ENCODE data around the gene NEK1. TPM values are rescaled to one million over a fixed set of nuclear protein-coding genes. Genes with fewer than 3 reads are reported as not detected.
A peak's percentile ranks its signal among the peaks of the same experiment; 100 is the strongest.

NEK1 gene
- total and polyA plus RNA-seq, 2 of the 13 experiments (the other 11 are each of a cell fraction or from before 2014, with no cell fraction given): 2.9 to 5.4 TPM

DNA sequence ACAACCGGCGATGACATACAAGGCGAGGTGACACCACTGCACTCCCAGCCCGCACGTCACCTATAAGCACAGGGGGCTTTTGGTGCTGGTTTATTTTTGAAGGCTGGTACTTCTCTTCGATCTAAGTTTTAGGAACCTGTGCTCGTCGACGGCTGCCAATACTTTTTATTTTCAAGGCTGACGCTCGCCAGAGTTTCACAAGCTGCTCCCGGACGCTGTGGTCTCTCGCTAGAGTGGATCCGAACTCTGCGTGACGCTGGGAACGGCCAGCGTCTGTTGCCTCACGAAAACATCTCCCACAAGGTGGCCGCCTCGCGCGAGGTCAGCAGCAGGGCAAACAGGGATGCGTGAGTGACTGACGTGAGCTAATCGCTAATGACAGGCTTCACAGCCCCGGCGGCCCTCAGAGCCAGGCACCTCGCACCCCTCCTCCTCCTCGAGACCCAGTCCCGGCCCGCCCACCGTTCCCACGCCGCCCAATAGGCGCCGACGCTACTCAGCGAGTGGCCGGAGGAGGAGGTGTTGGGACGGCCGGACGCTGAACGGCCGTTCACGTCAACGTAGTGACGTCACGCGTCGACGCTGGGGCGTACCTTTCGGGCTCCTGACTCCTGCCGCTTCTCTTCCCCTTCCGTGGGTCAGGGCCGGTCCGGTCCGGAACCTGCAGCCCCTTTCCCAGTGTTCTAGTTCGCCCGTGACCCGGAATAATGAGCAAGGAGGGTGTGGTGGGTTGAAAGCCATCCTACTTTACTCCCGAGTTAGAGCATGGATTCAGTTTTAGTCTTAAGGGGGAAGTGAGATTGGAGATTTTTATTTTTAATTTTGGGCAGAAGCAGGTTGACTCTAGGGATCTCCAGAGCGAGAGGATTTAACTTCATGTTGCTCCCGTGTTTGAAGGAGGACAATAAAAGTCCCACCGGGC, 7.8 kb upstream of the NEK1 start, which contains the start of gene CLCN3 (continued):
- TF ChIP-seq, protein P1, sequence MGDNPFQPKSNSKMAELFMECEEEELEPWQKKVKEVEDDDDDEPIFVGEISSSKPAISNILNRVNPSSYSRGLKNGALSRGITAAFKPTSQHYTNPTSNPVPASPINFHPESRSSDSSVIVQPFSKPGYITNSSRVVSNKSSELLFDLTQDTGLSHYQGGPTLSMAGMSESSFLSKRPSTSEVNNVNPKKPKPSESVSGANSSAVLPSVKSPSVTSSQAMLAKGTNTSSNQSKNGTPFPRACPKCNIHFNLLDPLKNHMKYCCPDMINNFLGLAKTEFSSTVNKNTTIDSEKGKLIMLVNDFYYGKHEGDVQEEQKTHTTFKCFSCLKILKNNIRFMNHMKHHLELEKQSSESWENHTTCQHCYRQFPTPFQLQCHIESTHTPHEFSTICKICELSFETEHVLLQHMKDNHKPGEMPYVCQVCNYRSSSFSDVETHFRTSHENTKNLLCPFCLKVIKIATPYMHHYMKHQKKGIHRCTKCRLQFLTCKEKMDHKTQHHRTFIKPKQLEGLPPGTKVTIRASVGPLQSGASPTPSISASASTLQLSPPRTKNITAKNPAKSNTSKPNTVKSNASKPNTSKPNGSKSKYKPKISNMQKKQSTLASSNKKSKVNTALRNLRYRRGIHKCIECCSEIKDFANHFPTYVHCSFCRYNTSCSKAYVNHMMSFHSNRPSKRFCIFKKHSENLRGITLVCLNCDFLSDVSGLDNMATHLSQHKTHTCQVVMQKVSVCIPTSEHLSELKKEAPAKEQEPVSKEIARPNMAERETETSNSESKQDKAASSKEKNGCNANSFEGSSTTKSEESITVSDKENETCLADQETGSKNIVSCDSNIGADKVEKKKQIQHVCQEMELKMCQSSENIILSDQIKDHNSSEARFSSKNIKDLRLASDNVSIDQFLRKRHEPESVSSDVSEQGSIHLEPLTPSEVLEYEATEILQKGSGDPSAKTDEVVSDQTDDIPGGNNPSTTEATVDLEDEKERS (CRISPR knock-in tag; IDR thresholded peaks at IDR 0.05): peak; percentile 63; the same call in 1 of the 2 replicates
- TF ChIP-seq, protein P2, sequence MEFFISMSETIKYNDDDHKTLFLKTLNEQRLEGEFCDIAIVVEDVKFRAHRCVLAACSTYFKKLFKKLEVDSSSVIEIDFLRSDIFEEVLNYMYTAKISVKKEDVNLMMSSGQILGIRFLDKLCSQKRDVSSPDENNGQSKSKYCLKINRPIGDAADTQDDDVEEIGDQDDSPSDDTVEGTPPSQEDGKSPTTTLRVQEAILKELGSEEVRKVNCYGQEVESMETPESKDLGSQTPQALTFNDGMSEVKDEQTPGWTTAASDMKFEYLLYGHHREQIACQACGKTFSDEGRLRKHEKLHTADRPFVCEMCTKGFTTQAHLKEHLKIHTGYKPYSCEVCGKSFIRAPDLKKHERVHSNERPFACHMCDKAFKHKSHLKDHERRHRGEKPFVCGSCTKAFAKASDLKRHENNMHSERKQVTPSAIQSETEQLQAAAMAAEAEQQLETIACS (CRISPR knock-in tag; IDR thresholded peaks at IDR 0.05): no peak
- TF ChIP-seq ZNF207 (IDR thresholded peaks at IDR 0.05; ENCODE audit: borderline replicate concordance): no peak
- TF ChIP-seq, protein P3, sequence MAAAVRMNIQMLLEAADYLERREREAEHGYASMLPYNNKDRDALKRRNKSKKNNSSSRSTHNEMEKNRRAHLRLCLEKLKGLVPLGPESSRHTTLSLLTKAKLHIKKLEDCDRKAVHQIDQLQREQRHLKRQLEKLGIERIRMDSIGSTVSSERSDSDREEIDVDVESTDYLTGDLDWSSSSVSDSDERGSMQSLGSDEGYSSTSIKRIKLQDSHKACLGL (CRISPR knock-in tag; IDR thresholded peaks at IDR 0.05): peak; percentile 76; the same call in 1 of the 2 replicates
- TF ChIP-seq RBFOX2 (IDR thresholded peaks at IDR 0.05; ENCODE audit: low read depth, low read length): peak; percentile 82
- no peak for TF ChIP-seq ZNF329 (CRISPR knock-in tag; IDR thresholded peaks at IDR 0.05; ENCODE audit: low read depth)
- no peak for TF ChIP-seq STAT5B (CRISPR knock-in tag; IDR thresholded peaks at IDR 0.05)
- TF ChIP-seq, protein P4, sequence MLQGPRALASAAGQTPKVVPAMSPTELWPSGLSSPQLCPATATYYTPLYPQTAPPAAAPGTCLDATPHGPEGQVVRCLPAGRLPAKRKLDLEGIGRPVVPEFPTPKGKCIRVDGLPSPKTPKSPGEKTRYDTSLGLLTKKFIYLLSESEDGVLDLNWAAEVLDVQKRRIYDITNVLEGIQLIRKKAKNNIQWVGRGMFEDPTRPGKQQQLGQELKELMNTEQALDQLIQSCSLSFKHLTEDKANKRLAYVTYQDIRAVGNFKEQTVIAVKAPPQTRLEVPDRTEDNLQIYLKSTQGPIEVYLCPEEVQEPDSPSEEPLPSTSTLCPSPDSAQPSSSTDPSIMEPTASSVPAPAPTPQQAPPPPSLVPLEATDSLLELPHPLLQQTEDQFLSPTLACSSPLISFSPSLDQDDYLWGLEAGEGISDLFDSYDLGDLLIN (CRISPR knock-in tag; IDR thresholded peaks at IDR 0.05; ENCODE audit: borderline replicate concordance): no peak
- peak; percentile 52; the same call in 1 of the 2 replicates for TF ChIP-seq MIER2 (CRISPR knock-in tag; IDR thresholded peaks at IDR 0.05)
- TF ChIP-seq, protein P5, sequence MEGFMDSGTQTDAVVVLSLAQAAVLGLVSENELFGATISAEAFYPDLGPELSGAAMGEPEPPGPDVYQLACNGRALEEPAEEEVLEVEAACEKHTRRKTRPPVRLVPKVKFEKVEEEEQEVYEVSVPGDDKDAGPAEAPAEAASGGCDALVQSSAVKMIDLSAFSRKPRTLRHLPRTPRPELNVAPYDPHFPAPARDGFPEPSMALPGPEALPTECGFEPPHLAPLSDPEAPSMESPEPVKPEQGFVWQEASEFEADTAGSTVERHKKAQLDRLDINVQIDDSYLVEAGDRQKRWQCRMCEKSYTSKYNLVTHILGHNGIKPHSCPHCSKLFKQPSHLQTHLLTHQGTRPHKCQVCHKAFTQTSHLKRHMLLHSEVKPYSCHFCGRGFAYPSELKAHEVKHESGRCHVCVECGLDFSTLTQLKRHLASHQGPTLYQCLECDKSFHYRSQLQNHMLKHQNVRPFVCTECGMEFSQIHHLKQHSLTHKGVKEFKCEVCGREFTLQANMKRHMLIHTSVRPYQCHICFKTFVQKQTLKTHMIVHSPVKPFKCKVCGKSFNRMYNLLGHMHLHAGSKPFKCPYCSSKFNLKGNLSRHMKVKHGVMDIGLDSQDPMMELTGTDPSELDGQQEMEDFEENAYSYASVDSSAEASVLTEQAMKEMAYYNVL (CRISPR knock-in tag; IDR thresholded peaks at IDR 0.05; ENCODE audit: borderline replicate concordance): peak; percentile 71; the same call in 1 of the 2 replicates
- no peak for TF ChIP-seq NBN (conservative IDR thresholded peaks at IDR 0.05)
- peak; percentile 70 for TF ChIP-seq RFXAP (CRISPR knock-in tag; IDR thresholded peaks at IDR 0.05; ENCODE audit: borderline replicate concordance)
- peak; percentile 62 for TF ChIP-seq MIER3 (CRISPR knock-in tag; IDR thresholded peaks at IDR 0.05; ENCODE audit: borderline replicate concordance)
- TF ChIP-seq CEBPG (CRISPR knock-in tag; IDR thresholded peaks at IDR 0.05): peak; percentile 49; the same call in 1 of the 2 replicates
- TF ChIP-seq, protein P6, sequence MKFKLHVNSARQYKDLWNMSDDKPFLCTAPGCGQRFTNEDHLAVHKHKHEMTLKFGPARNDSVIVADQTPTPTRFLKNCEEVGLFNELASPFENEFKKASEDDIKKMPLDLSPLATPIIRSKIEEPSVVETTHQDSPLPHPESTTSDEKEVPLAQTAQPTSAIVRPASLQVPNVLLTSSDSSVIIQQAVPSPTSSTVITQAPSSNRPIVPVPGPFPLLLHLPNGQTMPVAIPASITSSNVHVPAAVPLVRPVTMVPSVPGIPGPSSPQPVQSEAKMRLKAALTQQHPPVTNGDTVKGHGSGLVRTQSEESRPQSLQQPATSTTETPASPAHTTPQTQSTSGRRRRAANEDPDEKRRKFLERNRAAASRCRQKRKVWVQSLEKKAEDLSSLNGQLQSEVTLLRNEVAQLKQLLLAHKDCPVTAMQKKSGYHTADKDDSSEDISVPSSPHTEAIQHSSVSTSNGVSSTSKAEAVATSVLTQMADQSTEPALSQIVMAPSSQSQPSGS (CRISPR knock-in tag; IDR thresholded peaks at IDR 0.05): peak; percentile 97
- TF ChIP-seq HDAC1 (CRISPR knock-in tag; IDR thresholded peaks at IDR 0.05): peak; percentile 86

All from HepG2 (cell line).